Parathyroid adenoma (tissue), 2 donors: Measurements from ENCODE around the gene LSM3.

ENCODE experiments used
- H2AFZ ChIP-seq: fragments of 300-600 bp; sonication (generic); one replicate; pipeline ENCODE4 v1.7.0; 2017; ENCODE audit warnings: antibody characterized with exemption, mild to moderate bottlenecking
- H3K27ac ChIP-seq: fragments of 300-600 bp; sonication (generic); one replicate; pipeline ENCODE4 v1.7.0; 2017
- H3K27me3 ChIP-seq: fragments of 300-600 bp; sonication (generic); one replicate; pipeline ENCODE4 v1.7.0; 2017; ENCODE audit warnings: low read length; ENCODE audit not compliant: control insufficient read depth, insufficient read depth
- H3K36me3 ChIP-seq: fragments of 300-600 bp; sonication (generic); one replicate; pipeline ENCODE4 v1.7.0; 2017; ENCODE audit warnings: low read length; ENCODE audit not compliant: control insufficient read depth, insufficient read depth
- H3K4me1 ChIP-seq: fragments of 300-600 bp; sonication (generic); one replicate; pipeline ENCODE4 v1.7.0; 2017; ENCODE audit warnings: control low read depth
- H3K4me2 ChIP-seq: fragments of 300-600 bp; sonication (generic); one replicate; pipeline ENCODE4 v1.7.0; 2017; ENCODE audit warnings: low read length
- H3K4me3 ChIP-seq: fragments of 300-600 bp; sonication (generic); one replicate; pipeline ENCODE4 v1.7.0; 2017; ENCODE audit warnings: low read depth, low read length
- H3K79me2 ChIP-seq: fragments of 300-600 bp; sonication (generic); one replicate; pipeline ENCODE4 v1.7.0; 2017; ENCODE audit warnings: control low read depth
- H3K9ac ChIP-seq: fragments of 300-600 bp; sonication (generic); one replicate; pipeline ENCODE4 v1.7.0; 2017; ENCODE audit warnings: mild to moderate bottlenecking
- H3K9me3 ChIP-seq: fragments of 300-600 bp; sonication (generic); one replicate; pipeline ENCODE4 v1.7.0; 2017; ENCODE audit warnings: low read length; ENCODE audit not compliant: control insufficient read depth
- CTCF ChIP-seq: fragments of 300-600 bp; sonication (generic); IDR thresholded peaks from one replicate; pipeline ENCODE4 v1.7.0; 2017; ENCODE audit warnings: antibody characterized with exemption, mild to moderate bottlenecking
- donor health status: primary hyperparathyroidism.

The LSM3 gene

GRCh38 chr3:14152233-14152962 lies 26.2 kb upstream of the LSM3 start:
- Histone ChIP-seq H3K27ac (no peak overlapping the region), H2AFZ (no peak overlapping the region), H3K9me3 (no peaks in the 10 kb centered on the region), H3K4me1 (no peaks in the 10 kb centered on the region), H3K36me3 (no peaks in the 10 kb centered on the region), H3K27me3 (no peaks in the 10 kb centered on the region), H3K4me3 (no peak overlapping the region), H3K79me2 (peaks cover 2% of the 10 kb centered on the region), H3K9ac (no peak overlapping the region), H3K4me2 (no peak overlapping the region)
- TF ChIP-seq CTCF, result no peak

GRCh38 chr3:14152963-14153355 lies 25.7 kb upstream of the LSM3 start:
- Histone ChIP-seq H3K36me3 (no peaks in the 10 kb centered on the region), H3K4me3 (no peak overlapping the region), H3K9me3 (no peaks in the 10 kb centered on the region), H3K27me3 (no peaks in the 10 kb centered on the region), H3K79me2 (peaks cover 4% of the 10 kb centered on the region), H3K27ac (no peak overlapping the region), H3K4me2 (no peak overlapping the region), H2AFZ (no peak overlapping the region), H3K4me1 (no peaks in the 10 kb centered on the region), H3K9ac (no peak overlapping the region)
- TF ChIP-seq CTCF, result no peak

GRCh38 chr3:14153663-14154062 lies 25.0 kb upstream of the LSM3 start:
- H3K4me3 ChIP-seq, result no peak overlapping the region
- no peak for TF ChIP-seq CTCF
- H3K27me3 ChIP-seq, result no peaks in the 10 kb centered on the region
- H3K9ac ChIP-seq, result no peak overlapping the region
- H3K9me3 ChIP-seq, result no peaks in the 10 kb centered on the region
- H3K27ac ChIP-seq, result no peak overlapping the region
- no peaks in the 10 kb centered on the region for H3K36me3 ChIP-seq
- H3K4me1 ChIP-seq, result no peaks in the 10 kb centered on the region
- H3K79me2 ChIP-seq, result peaks cover 10% of the 10 kb centered on the region
- H3K4me2 ChIP-seq, result no peak overlapping the region
- H2AFZ ChIP-seq, result no peak overlapping the region

- H2AFZ ChIP-seq, result no peak overlapping the region
- H3K79me2 ChIP-seq, result peaks cover 10% of the 10 kb centered on the region
- H3K9ac ChIP-seq, result no peak overlapping the region
- no peaks in the 10 kb centered on the region for H3K9me3 ChIP-seq
- TF ChIP-seq CTCF, result no peak
- no peaks in the 10 kb centered on the region for H3K36me3 ChIP-seq
- no peak overlapping the region for H3K4me3 ChIP-seq
- H3K4me2 ChIP-seq, result no peak overlapping the region
- no peak overlapping the region for H3K27ac ChIP-seq
- H3K4me1 ChIP-seq, result no peaks in the 10 kb centered on the region
- no peaks in the 10 kb centered on the region for H3K27me3 ChIP-seq
Measured at GRCh38 chr3:14154276-14154675, 24.3 kb upstream of the LSM3 start.

- H3K9me3 ChIP-seq, result no peaks in the 10 kb centered on the region
- H3K4me3 ChIP-seq, result no peak overlapping the region
- no peak overlapping the region for H3K9ac ChIP-seq
- no peak overlapping the region for H3K27ac ChIP-seq
- H3K79me2 ChIP-seq, result peaks cover 10% of the 10 kb centered on the region
- no peak overlapping the region for H3K4me2 ChIP-seq
- H3K4me1 ChIP-seq, result no peaks in the 10 kb centered on the region
- no peak overlapping the region for H2AFZ ChIP-seq
- H3K36me3 ChIP-seq, result no peaks in the 10 kb centered on the region
- no peak for TF ChIP-seq CTCF
- no peaks in the 10 kb centered on the region for H3K27me3 ChIP-seq
Measured at GRCh38 chr3:14154895-14155440, 23.6 kb upstream of the LSM3 start.
